Activated T-helper 1 cell treated with anti-CD3 and anti-CD28 coated beads, Interleukin-12 subunit alpha, Interleukin-12 subunit beta, Interleukin-2, Interleukin-4 antibody, amounts not matched to agents 30 ng/mL and 10 ng/mL and 1 ng/mL, durations not matched to agents 14 hours and 24 hours and 36 hours (primary cell): Measurements from ENCODE around the gene CFHR5. TPM values are rescaled to one million over a fixed set of nuclear protein-coding genes. Genes with fewer than 3 reads are reported as not detected.
"Not testable (repeated sequence)": the region's sequence is repeated elsewhere in the genome, so short reads cannot be mapped to it uniquely, and the experiment has no call there.

Experiments used
- DNase-seq: peaks from one replicate; pipeline ENCODE4 v3.0.0; 2021; ENCODE audit warnings: low spot score
- H3K27ac Mint-ChIP-seq: one replicate; pipeline ENCODE4 v1.8.0; 2021; ENCODE audit warnings: mild to moderate bottlenecking, mixed read lengths
- H3K27me3 Mint-ChIP-seq: one replicate; pipeline ENCODE4 v1.8.0; 2022; ENCODE audit warnings: mild to moderate bottlenecking, moderate library complexity, mixed read lengths; ENCODE audit not compliant: insufficient read depth
- H3K36me3 Mint-ChIP-seq: one replicate; pipeline ENCODE4 v1.8.0; 2021; ENCODE audit warnings: low read depth, mixed read lengths
- H3K4me1 Mint-ChIP-seq: one replicate; pipeline ENCODE4 v1.8.0; 2021; ENCODE audit warnings: low read depth, mixed read lengths
- H3K4me3 Mint-ChIP-seq: one replicate; pipeline ENCODE4 v1.8.0; 2021; ENCODE audit warnings: mild to moderate bottlenecking, moderate library complexity, mixed read lengths
- H3K9me3 Mint-ChIP-seq: one replicate; pipeline ENCODE4 v1.8.0; 2021; ENCODE audit warnings: mixed read lengths
- intact Hi-C: fragments of 100-400 bp; cut with micrococcal nuclease; formaldehyde crosslinking; loops from one replicate; pipeline ENCODE4 v1.15.1; 2024
- total RNA-seq: library from RNA; stranded (reverse); gene quantifications from 2 replicates; pipeline ENCODE4 v1.2.3, GENCODE V29; 2022

The CFHR5 gene
- not detected in 2 replicates for total RNA-seq

GRCh38 chr1:196977278-196977677, at the start of gene CFHR5:
CFHR5 (plus strand) TSS chr1:196977556; CDS start chr1:196977665, 109 bp downstream.
- Mint-ChIP-seq H3K4me1 (no peaks in the 10 kb centered on the region), H3K9me3 (no peaks in the 10 kb centered on the region), H3K4me3 (no peak within 1 kb of the TSS), H3K27me3 (no peaks in the 10 kb centered on the region), H3K27ac (no peak within 1 kb of the TSS), H3K36me3 (no peaks in the 10 kb centered on the region)
- no peak for DNase-seq
- intact Hi-C loops = no loop called here

GRCh38 chr1:196932853-196933252, 44.5 kb upstream of the CFHR5 start:
- H3K27me3 Mint-ChIP-seq, DNase-seq, H3K36me3 Mint-ChIP-seq, intact Hi-C loops, H3K27ac Mint-ChIP-seq, H3K4me1 Mint-ChIP-seq, H3K9me3 Mint-ChIP-seq, H3K4me3 Mint-ChIP-seq: not testable (repeated sequence)

DNA sequence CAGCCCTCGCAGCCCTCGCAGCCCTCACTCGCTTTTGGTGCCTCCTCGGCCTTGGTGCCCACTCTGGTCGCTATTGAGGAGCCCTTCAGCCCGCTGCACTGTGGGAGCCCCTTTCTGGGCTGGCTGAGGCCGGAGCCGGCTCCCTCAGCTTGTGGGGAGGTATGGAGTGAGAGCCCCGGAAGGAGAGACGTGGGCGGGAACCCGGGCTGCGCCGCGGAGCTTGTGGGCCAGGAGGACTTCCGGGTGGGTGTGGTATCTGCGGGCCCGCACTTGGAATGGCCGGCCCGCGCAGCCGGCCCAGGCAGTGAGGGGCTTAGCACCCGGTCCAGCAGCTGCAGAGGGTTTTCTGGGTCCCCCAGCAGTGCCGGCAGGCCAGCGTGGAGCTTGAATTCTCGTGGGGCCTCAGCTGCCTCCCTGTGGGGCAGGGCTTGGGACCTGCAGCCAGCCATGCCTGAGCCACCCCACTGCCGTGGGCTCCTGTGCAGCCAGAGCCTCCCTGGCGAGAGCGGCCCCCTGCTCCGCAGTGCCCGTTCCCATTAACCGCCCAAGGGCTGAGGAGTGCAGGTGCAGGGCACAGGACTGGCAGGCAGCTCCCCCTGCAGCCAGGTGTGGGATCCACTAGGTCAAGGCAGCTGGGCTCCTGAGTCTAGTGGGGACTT, 43.7 kb upstream of the CFHR5 start:
- Mint-ChIP-seq H3K27ac (no peak overlapping the region), H3K36me3 (no peaks in the 10 kb centered on the region), H3K4me1 (no peaks in the 10 kb centered on the region), H3K9me3 (no peaks in the 10 kb centered on the region), H3K4me3 (no peak overlapping the region), H3K27me3 (no peaks in the 10 kb centered on the region)
- no peak for DNase-seq
- intact Hi-C loops = no loop called here

DNA sequence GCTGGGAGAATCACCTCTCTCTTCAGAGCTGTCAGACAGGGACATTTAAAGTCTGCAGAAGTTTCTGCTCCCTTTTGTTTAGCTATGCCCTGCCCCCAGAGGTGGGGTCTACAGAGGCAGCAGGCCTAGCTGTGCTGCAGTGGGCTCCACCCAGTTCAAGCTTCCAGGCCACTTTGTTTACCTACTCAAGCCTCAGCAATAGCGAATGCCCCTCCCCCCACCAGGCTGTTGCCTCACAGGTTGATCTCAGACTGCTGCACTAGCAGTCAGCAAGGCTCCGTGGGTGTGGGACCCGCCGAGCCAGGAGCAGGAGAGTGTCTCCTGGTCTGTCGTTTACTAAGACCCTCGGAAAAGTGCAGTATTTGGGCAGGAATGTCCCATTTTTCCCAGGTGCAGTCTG, 35.9 kb upstream of the CFHR5 start:
- H3K4me1 Mint-ChIP-seq, H3K27ac Mint-ChIP-seq, H3K9me3 Mint-ChIP-seq, DNase-seq, H3K27me3 Mint-ChIP-seq, intact Hi-C loops, H3K36me3 Mint-ChIP-seq, H3K4me3 Mint-ChIP-seq: not testable (repeated sequence)

GRCh38 chr1:196943568-196943967, 33.8 kb upstream of the CFHR5 start, which contains the start of gene CFHR2:
CFHR2 (plus strand) TSS chr1:196943738; CDS start chr1:196943881, 143 bp downstream.
- H3K27ac Mint-ChIP-seq, H3K4me1 Mint-ChIP-seq, H3K9me3 Mint-ChIP-seq, H3K4me3 Mint-ChIP-seq, H3K36me3 Mint-ChIP-seq, H3K27me3 Mint-ChIP-seq, intact Hi-C loops, DNase-seq: not testable (repeated sequence)

DNA sequence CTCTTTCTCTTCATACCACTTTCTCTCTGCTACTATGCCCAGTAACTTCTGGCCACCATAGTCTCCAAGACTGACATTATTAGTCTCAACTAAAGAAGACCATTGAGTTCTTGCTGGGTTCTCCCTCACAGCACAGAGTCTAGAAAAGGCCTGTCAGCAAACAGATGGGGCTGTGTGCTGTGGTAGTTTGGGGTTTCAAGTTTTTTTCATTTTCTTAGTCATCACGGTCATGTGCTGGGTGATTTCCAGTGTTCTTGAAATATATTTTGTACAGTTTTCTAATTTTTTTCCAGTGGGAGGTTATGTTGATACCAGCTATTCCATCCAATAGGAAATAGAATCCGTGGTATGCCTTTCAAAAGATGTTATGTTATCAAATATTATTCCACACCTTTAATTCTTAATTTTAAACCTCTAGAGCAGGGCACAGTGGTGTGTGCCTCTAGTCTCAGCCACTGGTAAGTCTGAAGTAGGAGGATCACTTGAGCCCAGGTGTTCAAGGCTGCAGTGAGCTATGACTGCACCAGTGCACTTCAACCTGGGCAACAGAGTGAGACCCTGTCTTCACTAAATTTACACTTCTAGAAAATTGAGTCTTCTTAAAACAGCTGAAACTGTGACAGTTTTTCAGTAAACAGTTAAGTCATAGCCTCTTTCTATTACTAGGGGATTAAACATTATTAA, 25.5 kb upstream of the CFHR5 start:
- Mint-ChIP-seq H3K27ac (no peak overlapping the region), H3K4me3 (no peak overlapping the region), H3K36me3 (no peaks in the 10 kb centered on the region), H3K27me3 (no peaks in the 10 kb centered on the region), H3K4me1 (no peaks in the 10 kb centered on the region), H3K9me3 (no peaks in the 10 kb centered on the region)
- intact Hi-C loops = loop anchor here (10.0 kb wide), 1 partner anchor 147 kb away; no protein-coding TSS in a partner anchor
- no peak for DNase-seq

DNA sequence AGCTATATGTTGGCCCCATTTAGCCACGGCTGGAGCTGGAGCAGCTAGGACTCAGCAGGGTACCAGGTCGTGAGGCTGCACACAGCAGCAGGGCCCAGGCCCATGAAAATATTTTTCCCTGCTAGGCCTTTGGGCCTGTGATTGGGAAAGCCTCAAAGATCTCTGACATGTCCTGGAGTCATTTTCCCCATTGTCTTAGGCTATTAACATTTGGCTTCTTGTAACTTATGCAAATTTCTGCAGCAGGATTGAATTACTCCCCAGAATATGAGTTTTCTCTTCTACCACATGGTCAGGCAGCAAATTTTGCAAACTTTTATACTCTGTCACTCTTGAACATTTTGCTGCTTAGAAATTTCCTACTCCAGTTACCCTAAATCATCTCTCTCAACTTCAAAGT, 22.6 kb upstream of the CFHR5 start:
- no peaks in the 10 kb centered on the region for H3K9me3 Mint-ChIP-seq
- no peaks in the 10 kb centered on the region for H3K27me3 Mint-ChIP-seq
- H3K36me3 Mint-ChIP-seq = no peaks in the 10 kb centered on the region
- intact Hi-C loops = loop anchor here (10.0 kb wide), 1 partner anchor 150 kb away; no protein-coding TSS in a partner anchor
- H3K4me1 Mint-ChIP-seq = no peaks in the 10 kb centered on the region
- no peak overlapping the region for H3K4me3 Mint-ChIP-seq
- DNase-seq = no peak
- H3K27ac Mint-ChIP-seq = no peak overlapping the region

DNA sequence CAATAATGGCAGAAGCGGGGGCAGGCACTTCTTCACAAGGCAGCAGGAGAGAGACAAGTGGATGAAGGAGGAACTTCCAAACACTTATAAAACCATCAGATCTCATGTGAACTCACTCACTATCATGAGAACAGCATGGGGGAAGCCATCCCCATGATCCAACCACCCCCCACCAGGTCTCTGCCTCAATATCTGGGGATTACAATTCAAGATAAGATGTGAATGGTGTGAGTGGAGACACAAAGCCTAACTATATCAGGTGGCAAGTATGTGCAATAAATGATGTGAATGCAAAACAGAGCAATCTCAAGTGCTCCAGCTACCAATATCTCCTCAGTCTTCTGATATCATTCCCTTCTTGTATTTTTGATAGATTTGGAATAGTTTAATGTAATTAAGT, 21.4 kb upstream of the CFHR5 start:
- Mint-ChIP-seq H3K4me3 (no peak overlapping the region), H3K27me3 (no peaks in the 10 kb centered on the region), H3K36me3 (no peaks in the 10 kb centered on the region), H3K4me1 (no peaks in the 10 kb centered on the region), H3K9me3 (no peaks in the 10 kb centered on the region), H3K27ac (no peak overlapping the region)
- intact Hi-C loops = loop anchor here (10.0 kb wide), 1 partner anchor 151 kb away; no protein-coding TSS in a partner anchor
- no peak for DNase-seq

DNA sequence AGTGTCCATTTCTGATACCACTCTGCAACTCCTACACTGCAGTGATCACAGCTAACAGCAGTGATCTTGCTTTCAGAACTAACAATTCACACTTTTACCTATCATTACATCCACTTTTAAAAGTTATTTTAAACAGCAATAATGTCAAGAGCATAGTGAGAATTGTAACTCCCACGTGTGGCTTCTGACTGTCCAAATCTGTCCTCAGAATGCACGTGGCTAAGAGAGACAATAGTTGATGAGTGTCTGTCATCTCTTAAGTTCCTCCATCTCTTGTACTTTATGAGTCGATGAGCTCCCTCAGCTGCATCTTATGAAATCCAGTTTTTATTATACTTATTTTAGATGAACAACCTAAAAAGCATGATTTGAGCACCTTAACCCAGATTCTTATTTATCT, 16.5 kb upstream of the CFHR5 start:
- H3K27ac Mint-ChIP-seq = no peak overlapping the region
- no peaks in the 10 kb centered on the region for H3K9me3 Mint-ChIP-seq
- no peaks in the 10 kb centered on the region for H3K4me1 Mint-ChIP-seq
- H3K27me3 Mint-ChIP-seq = no peaks in the 10 kb centered on the region
- no peak for DNase-seq
- H3K4me3 Mint-ChIP-seq = no peak overlapping the region
- H3K36me3 Mint-ChIP-seq = no peaks in the 10 kb centered on the region
- intact Hi-C loops = no loop called here

GRCh38 chr1:196970182-196970581, 7.2 kb upstream of the CFHR5 start:
- no peaks in the 10 kb centered on the region for H3K4me1 Mint-ChIP-seq
- no peaks in the 10 kb centered on the region for H3K27me3 Mint-ChIP-seq
- intact Hi-C loops = no loop called here
- no peaks in the 10 kb centered on the region for H3K9me3 Mint-ChIP-seq
- H3K27ac Mint-ChIP-seq = no peak overlapping the region
- H3K4me3 Mint-ChIP-seq = no peak overlapping the region
- H3K36me3 Mint-ChIP-seq = no peaks in the 10 kb centered on the region
- DNase-seq = no peak

- no peak for DNase-seq
- intact Hi-C loops = no loop called here
- Mint-ChIP-seq H3K27ac (no peak overlapping the region), H3K4me1 (no peaks in the 10 kb centered on the region), H3K4me3 (no peak overlapping the region), H3K27me3 (no peaks in the 10 kb centered on the region), H3K9me3 (no peaks in the 10 kb centered on the region), H3K36me3 (no peaks in the 10 kb centered on the region)
These were observed 1.1 kb upstream of the CFHR5 start for GRCh38 chr1:196976278-196976677.

DNA sequence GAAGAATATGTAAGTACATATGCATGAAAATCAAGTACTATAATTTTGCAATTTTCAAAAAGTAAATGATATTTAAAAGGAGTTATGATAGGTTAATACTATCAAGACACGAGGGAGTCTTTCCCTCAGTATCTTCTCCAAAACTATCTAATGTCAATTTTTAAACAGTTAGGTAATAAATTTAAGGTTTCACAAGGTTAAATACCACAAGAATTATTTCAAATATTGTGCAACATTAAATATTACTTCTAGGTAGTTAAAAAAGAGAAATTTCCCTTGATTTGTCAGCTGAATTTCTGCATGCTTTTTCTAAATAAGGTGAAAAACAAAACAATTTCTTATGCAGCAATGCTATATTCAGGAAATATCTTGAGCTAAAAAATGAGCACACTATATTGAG, 3.5 kb downstream of the CFHR5 start:
- Mint-ChIP-seq H3K4me3 (no peak overlapping the region), H3K27ac (no peak overlapping the region), H3K4me1 (no peaks in the 10 kb centered on the region), H3K9me3 (peaks cover 1% of the 10 kb centered on the region), H3K36me3 (no peaks in the 10 kb centered on the region), H3K27me3 (no peaks in the 10 kb centered on the region)
- intact Hi-C loops = no loop called here
- DNase-seq = no peak

DNA sequence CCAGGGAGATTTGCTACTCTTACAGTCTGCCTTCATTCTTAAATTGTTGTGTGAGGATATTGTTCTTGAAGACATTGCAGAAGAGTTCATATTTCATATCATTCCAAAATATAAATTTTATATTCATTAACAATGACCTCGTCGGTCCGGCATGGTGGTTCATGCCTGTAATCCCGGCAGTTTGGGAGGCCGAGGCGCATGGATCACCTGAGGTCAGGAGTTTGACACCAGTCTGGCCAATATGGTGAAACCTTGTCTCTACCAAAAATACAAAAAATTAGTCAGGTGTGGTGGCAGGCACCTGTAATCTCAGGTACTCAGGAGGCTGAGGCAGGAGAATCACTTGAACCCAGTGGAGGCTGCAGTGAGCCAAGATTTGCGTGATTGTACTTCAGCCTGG, 4.9 kb downstream of the CFHR5 start:
- H3K9me3 Mint-ChIP-seq, H3K4me1 Mint-ChIP-seq, H3K4me3 Mint-ChIP-seq: not testable (repeated sequence)

More for the DNA sequence above, 4.9 kb downstream of the CFHR5 start:
- intact Hi-C loops, DNase-seq, H3K27ac Mint-ChIP-seq, H3K36me3 Mint-ChIP-seq, H3K27me3 Mint-ChIP-seq: not testable (repeated sequence)
